Measurements from ENCODE around the gene VPS36. TPM values are rescaled to one million over a fixed set of nuclear protein-coding genes. Genes with fewer than 3 reads are reported as not detected.

The VPS36 gene
- total and polyA plus RNA-seq, 9 of the 15 experiments (the other 6 are each of a cell fraction or from before 2014, with no cell fraction given), result 8.4 to 30.6 (median 23.7) TPM

- TF ChIP-seq, protein P1, sequence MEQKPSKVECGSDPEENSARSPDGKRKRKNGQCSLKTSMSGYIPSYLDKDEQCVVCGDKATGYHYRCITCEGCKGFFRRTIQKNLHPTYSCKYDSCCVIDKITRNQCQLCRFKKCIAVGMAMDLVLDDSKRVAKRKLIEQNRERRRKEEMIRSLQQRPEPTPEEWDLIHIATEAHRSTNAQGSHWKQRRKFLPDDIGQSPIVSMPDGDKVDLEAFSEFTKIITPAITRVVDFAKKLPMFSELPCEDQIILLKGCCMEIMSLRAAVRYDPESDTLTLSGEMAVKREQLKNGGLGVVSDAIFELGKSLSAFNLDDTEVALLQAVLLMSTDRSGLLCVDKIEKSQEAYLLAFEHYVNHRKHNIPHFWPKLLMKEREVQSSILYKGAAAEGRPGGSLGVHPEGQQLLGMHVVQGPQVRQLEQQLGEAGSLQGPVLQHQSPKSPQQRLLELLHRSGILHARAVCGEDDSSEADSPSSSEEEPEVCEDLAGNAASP (IDR thresholded peaks at IDR 0.05), result no peak
- TF ChIP-seq, protein P2, sequence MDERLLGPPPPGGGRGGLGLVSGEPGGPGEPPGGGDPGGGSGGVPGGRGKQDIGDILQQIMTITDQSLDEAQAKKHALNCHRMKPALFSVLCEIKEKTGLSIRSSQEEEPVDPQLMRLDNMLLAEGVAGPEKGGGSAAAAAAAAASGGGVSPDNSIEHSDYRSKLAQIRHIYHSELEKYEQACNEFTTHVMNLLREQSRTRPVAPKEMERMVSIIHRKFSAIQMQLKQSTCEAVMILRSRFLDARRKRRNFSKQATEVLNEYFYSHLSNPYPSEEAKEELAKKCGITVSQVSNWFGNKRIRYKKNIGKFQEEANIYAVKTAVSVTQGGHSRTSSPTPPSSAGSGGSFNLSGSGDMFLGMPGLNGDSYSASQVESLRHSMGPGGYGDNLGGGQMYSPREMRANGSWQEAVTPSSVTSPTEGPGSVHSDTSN (CRISPR knock-in tag; IDR thresholded peaks at IDR 0.05; ENCODE audit: low read depth), result no peak
- TF ChIP-seq, protein P2 (tag; conservative IDR thresholded peaks at IDR 0.05; ENCODE audit: low read depth), result no peak
- TF ChIP-seq TAF9B (IDR thresholded peaks at IDR 0.05; ENCODE audit: partially characterized antibody) (no peak), NCOA6 (IDR thresholded peaks at IDR 0.05) (no peak), ZNF589 (CRISPR knock-in tag; IDR thresholded peaks at IDR 0.05; ENCODE audit: low read depth) (no peak), ZNF3 (CRISPR knock-in tag; IDR thresholded peaks at IDR 0.05) (no peak), LCOR (CRISPR knock-in tag; IDR thresholded peaks at IDR 0.05) (no peak), HEY1 (CRISPR knock-in tag; IDR thresholded peaks at IDR 0.05; ENCODE audit: borderline replicate concordance) (no peak), POLR2H (tag; IDR thresholded peaks at IDR 0.05; ENCODE audit: low read depth) (no peak), EGR1 (conservative IDR thresholded peaks at IDR 0.05) (no peak), DDX20 (tag; IDR thresholded peaks at IDR 0.05; ENCODE audit: low read depth) (no peak), ETV6 (IDR thresholded peaks at IDR 0.05; ENCODE audit: borderline replicate concordance in 1 of 2, low read depth in 2 of 2, low read length in 1 of 2) (no peak), ETV6 (CRISPR knock-in tag; IDR thresholded peaks at IDR 0.05; ENCODE audit: borderline replicate concordance) (no peak), E2F3 (CRISPR knock-in tag; IDR thresholded peaks at IDR 0.05) (no peak), MTA1 (IDR thresholded peaks at IDR 0.05; ENCODE audit: borderline replicate concordance) (no peak), PHB2 (IDR thresholded peaks at IDR 0.05; ENCODE audit: low read depth) (no peak), ILK (tag; IDR thresholded peaks at IDR 0.05; ENCODE audit: borderline replicate concordance, low read depth) (no peak), ETV5 (CRISPR knock-in tag; IDR thresholded peaks at IDR 0.05; ENCODE audit: low read depth) (no peak), NRF1 (conservative IDR thresholded peaks at IDR 0.05 in 1 of 2, IDR thresholded peaks at IDR 0.05 in 1 of 2) (peak; percentile 91 to 93), ADNP (tag; IDR thresholded peaks at IDR 0.05) (no peak), IRF1 (CRISPR knock-in tag; IDR thresholded peaks at IDR 0.05; ENCODE audit: borderline replicate concordance) (no peak), ZNF197 (CRISPR knock-in tag; IDR thresholded peaks at IDR 0.05; ENCODE audit: low read depth) (no peak), ZBTB9 (CRISPR knock-in tag; IDR thresholded peaks at IDR 0.05) (no peak), HNRNPUL1 (IDR thresholded peaks at IDR 0.05; ENCODE audit: low read length) (no peak)
These were observed 5.2 kb upstream of the VPS36 start (continued) for GRCh38 chr13:52455677-52456041.
